Prostate gland (tissue), 2 donors: ENCODE measurements around the gene HAPLN3. TPM values are rescaled to one million over a fixed set of nuclear protein-coding genes. Genes with fewer than 3 reads are reported as not detected.

Experiments
- DNase-seq: peaks from one replicate; pipeline ENCODE4 v3.0.0-alpha.2; 2019; ENCODE audit warnings: low spot score
- H3K27ac ChIP-seq, 2 donors: fragments of 200-600 bp; sonication (generic); 2 replicates each; pipeline ENCODE4 v1.5.1; 2017 to 2019
- H3K27me3 ChIP-seq: fragments of 200-600 bp; sonication (generic); replicated peaks from 2 replicates; pipeline ENCODE4 v1.5.1; 2019; ENCODE audit not compliant: insufficient read depth
- H3K36me3 ChIP-seq, 2 donors: fragments of 200-600 bp; sonication (generic); 1 replicate in 1 of 2; 2 replicates in 1 of 2; pipeline versions ENCODE4 v1.5.1 to v1.8.1; 2017 to 2019
- H3K4me1 ChIP-seq: fragments of 200-600 bp; sonication (generic); replicated peaks from 2 replicates; pipeline ENCODE4 v1.5.1; 2019
- H3K4me3 ChIP-seq, 2 donors: fragments of 200-600 bp; sonication (generic); 2 replicates each; pipeline ENCODE4 v1.5.1; 2017 to 2019
- H3K9me3 ChIP-seq: fragments of 200-600 bp; sonication (generic); 2 replicates; pipeline ENCODE4 v1.5.1; 2017
- POLR2A ChIP-seq: fragments of 450-650 bp; IDR thresholded peaks from one replicate; pipeline ENCODE4 v1.6.1; 2016; ENCODE audit warnings: antibody characterized with exemption, mild to moderate bottlenecking
- POLR2AphosphoS5 ChIP-seq: sonication (generic); formaldehyde crosslinking; IDR thresholded peaks from one replicate; pipeline ENCODE4 v1.6.1; 2017; ENCODE audit warnings: antibody characterized with exemption
- WGBS: methylation state at CpG from one replicate; pipeline ENCODE4 v1.1.5; 2018; 5-methylcytosine and 5-hydroxymethylcytosine counted together
- intact Hi-C: fragments of 100-400 bp; cut with DNase I; formaldehyde crosslinking; loops from one replicate; pipeline ENCODE4 v1.14.2; 2022
- total RNA-seq, 2 donors: library from RNA; depleted of rRNA; stranded (reverse); fragments of >200 nt; gene quantifications; one replicate each; pipeline ENCODE4 v1.1.0, GENCODE V29; 2016
- TF ChIP-seq, protein P1 (sequence below), 4 experiments: fragments of 200-600 bp in 2 of 4; fragments of 450-650 bp in 2 of 4; sonication (generic) in 2 of 4; IDR thresholded peaks; 1 replicate in 3 of 4; 2 replicates in 1 of 4; pipeline ENCODE4 v1.5.1; 2016 to 2019; ENCODE audit warnings: antibody characterized with exemption in 4 of 4, mild to moderate bottlenecking in 2 of 4, moderate library complexity in 2 of 4

The HAPLN3 gene
- total RNA-seq, 2 donors from 2014 or later: 2.7 to 5.6 TPM

GRCh38 chr15:88902221-88902835, 7.0 kb upstream of the HAPLN3 start:
- Histone ChIP-seq H3K9me3 (no peaks in the 10 kb centered on the region), H3K4me3 (no peak overlapping the region), H3K27me3 (no peaks in the 10 kb centered on the region), H3K36me3 (no peaks in the 10 kb centered on the region), H3K27ac (no peak overlapping the region), H3K4me1 (no peaks in the 10 kb centered on the region)
- WGBS: 64% methylated on average over 6 of the region's 6 CpGs
- TF ChIP-seq POLR2A: no peak
- TF ChIP-seq, protein P1, sequence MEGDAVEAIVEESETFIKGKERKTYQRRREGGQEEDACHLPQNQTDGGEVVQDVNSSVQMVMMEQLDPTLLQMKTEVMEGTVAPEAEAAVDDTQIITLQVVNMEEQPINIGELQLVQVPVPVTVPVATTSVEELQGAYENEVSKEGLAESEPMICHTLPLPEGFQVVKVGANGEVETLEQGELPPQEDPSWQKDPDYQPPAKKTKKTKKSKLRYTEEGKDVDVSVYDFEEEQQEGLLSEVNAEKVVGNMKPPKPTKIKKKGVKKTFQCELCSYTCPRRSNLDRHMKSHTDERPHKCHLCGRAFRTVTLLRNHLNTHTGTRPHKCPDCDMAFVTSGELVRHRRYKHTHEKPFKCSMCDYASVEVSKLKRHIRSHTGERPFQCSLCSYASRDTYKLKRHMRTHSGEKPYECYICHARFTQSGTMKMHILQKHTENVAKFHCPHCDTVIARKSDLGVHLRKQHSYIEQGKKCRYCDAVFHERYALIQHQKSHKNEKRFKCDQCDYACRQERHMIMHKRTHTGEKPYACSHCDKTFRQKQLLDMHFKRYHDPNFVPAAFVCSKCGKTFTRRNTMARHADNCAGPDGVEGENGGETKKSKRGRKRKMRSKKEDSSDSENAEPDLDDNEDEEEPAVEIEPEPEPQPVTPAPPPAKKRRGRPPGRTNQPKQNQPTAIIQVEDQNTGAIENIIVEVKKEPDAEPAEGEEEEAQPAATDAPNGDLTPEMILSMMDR (IDR thresholded peaks at IDR 0.05): no peak
- no peak for TF ChIP-seq POLR2AphosphoS5
- no peak for DNase-seq
- intact Hi-C loops: no loop called here

GRCh38 chr15:88901508-88902220, 6.3 kb upstream of the HAPLN3 start:
- no peaks in the 10 kb centered on the region for H3K4me1 ChIP-seq
- TF ChIP-seq, protein P1 (IDR thresholded peaks at IDR 0.05): no peak
- TF ChIP-seq POLR2AphosphoS5: no peak
- no peak for TF ChIP-seq POLR2A
- H3K27me3 ChIP-seq: no peaks in the 10 kb centered on the region
- no peak overlapping the region for H3K27ac ChIP-seq
- intact Hi-C loops: no loop called here
- DNase-seq: no peak
- no peaks in the 10 kb centered on the region for H3K9me3 ChIP-seq
- no peaks in the 10 kb centered on the region for H3K36me3 ChIP-seq
- WGBS: 87% methylated on average over 15 of the region's 15 CpGs
- H3K4me3 ChIP-seq: no peak overlapping the region

DNA sequence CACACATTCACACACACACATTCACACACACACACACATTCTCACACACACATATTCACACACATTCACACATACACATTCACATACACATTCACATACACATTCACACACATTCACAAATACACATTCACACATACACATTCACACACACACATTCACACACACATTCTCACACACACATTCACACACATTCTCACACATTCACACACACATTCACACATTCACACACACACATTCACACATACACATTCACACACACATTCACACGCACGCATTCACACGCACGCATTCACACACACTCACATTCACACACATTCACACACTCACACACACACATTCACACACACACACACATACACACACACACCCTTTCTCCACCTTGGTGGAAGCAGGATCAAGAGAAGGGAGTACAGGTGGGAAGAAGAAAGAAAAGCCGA, 5.7 kb upstream of the HAPLN3 start:
- Histone ChIP-seq H3K4me3 (no peak overlapping the region), H3K27me3 (no peaks in the 10 kb centered on the region), H3K4me1 (no peaks in the 10 kb centered on the region), H3K27ac (no peak overlapping the region), H3K36me3 (no peaks in the 10 kb centered on the region), H3K9me3 (no peaks in the 10 kb centered on the region)
- WGBS: 76% methylated on average over 5 of the region's 5 CpGs
- intact Hi-C loops: no loop called here
- TF ChIP-seq POLR2AphosphoS5: no peak
- no peak for TF ChIP-seq POLR2A
- TF ChIP-seq, protein P1 (IDR thresholded peaks at IDR 0.05): no peak
- no peak for DNase-seq

DNA sequence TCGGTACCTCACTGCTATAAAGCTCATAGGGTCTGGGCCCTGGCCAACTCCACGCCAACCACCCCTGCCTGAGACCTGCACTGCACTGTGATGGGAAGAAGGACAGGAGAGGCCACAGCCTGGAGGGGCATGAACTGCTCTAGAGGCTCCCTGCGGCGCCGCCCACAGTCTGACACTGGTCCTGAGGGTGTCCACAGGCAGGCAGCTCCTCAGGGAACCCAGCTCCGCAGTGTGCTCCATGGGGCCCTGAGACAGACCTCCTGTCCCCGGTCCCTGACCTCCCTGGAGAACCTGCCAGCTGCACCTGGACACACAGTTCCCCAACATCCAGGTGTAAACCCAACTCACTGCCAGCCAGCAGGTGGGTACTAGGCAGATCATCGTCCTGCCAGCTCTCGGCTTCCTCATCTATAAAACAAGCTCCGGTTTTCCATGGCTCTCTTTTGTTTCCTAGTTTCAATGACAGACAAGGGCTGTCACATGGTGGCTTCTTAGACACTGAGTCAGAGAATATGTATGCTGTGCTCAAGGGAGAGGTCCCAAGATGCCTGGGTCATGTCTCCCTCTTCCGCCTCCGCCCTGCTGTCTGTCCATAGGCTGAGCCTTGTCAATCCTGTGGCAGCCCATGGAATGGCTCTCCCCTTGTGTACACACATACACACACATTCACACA, 5.1 kb upstream of the HAPLN3 start:
- DNase-seq: no peak
- H3K36me3 ChIP-seq: no peaks in the 10 kb centered on the region
- TF ChIP-seq POLR2A (no peak), POLR2AphosphoS5 (no peak)
- TF ChIP-seq, protein P1 (IDR thresholded peaks at IDR 0.05): no peak
- no peak overlapping the region for H3K27ac ChIP-seq
- no peaks in the 10 kb centered on the region for H3K9me3 ChIP-seq
- 88% methylated on average over 12 of the region's 12 CpGs for WGBS
- H3K4me1 ChIP-seq: no peaks in the 10 kb centered on the region
- intact Hi-C loops: no loop called here
- H3K27me3 ChIP-seq: no peaks in the 10 kb centered on the region
- H3K4me3 ChIP-seq: no peak overlapping the region
